ENCODE results near the gene EPGN.
"Not testable (repeated sequence)": the region's sequence is repeated elsewhere in the genome, so short reads cannot be mapped to it uniquely, and the experiment has no call there.

Gene EPGN

DNA sequence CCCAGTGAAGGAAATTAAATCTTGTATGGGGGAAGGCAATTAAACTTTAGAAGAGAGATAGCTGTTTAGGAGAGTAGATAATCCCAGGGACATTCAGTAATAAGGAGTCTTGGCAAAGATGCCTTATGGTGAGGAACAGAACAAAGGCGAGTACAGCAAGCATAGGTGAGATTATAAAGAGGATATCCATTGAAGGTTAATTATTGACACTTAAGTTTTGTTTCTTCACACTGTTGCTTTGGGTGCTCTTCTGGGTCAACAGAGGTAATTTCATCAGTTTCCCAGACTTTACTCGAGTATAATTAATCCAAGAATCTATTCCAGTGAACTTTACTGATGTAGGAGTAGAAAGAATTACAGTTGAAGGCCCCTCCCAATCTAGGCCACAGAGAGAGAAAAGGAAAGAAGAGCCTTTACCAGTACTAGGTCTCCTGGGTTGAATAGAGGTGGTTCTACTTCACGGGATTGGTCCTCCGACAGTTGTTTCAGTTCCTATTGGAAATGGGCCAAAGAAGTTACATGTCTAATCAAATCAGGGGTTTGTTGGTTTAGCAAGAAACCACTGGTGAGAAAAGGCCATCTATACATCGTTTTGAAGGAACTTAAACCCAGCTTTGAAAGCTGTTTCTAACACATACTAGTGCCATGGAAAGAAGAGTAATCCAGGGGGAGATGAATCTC lies 27.2 kb downstream of the EPGN start:
- in situ Hi-C loops (cut with MboI; ENCODE audit: low sequenced_read_pairs): no loop called here

DNA sequence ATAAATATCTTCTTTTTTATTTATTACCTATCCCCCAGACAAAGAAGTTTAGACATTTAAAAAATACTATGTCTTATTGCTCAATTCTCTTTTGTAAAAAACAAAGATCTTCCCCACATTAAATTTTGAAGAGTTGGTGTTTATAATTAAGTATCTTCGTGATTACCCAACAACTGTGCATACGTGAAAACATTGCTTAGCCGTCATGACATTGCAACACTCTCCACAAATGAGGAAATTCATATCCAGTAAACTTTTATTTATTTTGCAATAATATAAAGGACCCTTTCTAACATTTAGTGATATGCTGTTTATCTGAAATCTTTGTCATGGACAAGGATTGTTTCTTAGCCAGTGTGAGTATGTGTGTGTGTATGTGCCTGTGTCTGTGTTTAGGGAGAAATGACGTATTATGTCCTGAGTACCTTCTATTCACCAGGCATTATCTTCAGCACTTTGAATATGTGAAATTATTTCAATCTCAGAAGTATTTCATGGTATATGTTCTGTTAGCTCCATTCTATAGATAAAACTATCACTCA lies 30.6 kb downstream of the EPGN start:
- in situ Hi-C loops (cut with MboI; ENCODE audit: low sequenced_read_pairs): no loop called here

DNA sequence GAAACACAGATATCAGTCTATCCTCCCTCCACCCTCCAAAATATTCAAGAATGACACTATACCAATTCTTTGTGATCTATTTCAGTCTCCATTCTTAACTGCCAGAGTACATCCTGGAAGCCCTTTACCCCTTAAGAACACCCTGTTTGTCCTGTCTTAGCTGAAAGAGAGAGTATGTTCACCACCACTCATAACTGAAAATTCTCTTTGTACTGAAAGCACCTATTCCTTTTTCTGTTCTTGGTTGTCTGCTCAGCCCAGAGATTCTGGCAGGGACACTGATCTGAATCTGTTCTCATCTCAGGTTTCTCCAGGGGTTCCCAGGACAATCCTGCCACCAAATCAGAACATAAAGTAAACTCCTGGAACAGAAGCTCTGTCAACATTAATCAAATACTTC lies 31.2 kb downstream of the EPGN start:
- in situ Hi-C loops (cut with MboI; ENCODE audit: low sequenced_read_pairs): no loop called here

DNA sequence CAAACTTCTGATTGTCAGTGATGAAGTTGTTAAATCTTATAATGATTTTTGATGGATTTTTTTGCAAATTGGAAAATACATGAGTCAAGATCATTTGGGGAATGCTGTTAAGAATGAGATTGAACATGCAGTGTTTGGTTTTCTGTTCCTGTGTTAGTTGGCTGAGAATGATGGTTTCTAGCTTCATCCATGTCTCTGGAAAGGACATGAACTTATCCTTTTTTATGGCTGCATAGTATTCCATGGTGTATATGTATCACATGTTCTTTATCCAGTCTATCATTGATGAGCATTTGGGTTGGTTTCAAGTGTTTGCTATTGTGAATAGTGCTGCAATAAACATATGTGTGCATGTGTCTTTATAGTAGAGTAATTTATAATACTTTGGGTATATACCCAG lies 32.2 kb downstream of the EPGN start:
- in situ Hi-C loops (cut with MboI; ENCODE audit: low sequenced_read_pairs): not testable (repeated sequence)

DNA sequence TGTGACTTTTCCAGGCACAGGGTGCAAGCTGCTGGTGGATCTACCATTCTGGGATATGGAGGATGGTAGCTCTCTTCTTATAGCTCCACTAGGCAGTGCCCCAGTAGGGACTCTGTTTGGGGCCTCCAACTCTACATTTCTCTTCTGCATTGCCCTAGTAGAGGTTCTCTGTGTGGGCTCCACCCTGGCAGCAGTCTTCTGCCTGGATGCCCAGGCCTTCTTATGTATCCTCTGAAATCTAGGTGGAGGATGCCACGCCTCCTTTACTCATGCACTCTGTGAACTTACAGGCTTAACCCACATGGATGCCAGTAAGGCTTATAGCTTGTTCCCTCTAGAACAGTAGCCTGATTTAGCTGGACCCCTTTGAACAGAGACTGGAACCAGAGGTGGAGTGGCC lies 35.8 kb downstream of the EPGN start:
- in situ Hi-C loops (cut with MboI; ENCODE audit: low sequenced_read_pairs): no loop called here

DNA sequence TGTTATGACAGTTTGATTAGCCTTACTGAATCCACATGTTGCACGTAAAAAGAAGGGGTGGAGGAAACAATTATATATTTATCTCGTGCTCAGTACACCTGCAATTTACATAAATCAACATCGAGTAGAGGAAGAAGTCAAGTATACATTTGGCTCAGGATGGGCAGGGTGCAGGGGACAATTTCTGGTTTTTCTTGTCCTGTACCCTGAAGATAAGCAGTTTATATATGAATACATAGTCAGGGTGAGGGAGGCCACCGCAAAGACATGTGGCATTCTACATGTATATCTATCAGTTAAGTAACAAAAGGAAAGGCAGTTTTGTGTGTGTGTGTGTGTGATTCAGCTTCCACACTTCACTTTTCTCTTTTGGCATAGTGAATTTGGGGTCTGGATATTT lies 45.6 kb downstream of the EPGN start:
- in situ Hi-C loops (cut with MboI; ENCODE audit: low sequenced_read_pairs): no loop called here

DNA sequence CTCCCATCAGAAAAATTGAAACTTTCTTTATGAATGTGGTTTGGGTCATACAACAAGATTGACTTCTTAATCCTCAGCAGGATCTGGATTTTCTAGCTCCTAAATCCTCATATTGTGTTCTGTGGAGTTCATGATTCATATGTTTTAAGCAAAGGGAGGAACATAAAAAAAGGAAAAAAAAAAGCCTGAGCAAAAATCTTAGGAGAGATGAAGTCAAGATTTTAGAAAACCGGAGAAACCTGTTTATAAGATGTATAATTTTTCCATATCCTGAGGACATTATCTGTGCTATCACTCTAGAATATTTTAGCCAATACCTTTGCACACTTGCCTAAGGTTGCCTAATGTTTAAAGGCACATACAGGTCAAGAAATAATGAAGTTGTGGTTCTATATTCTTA lies 49.7 kb downstream of the EPGN start:
- in situ Hi-C loops (cut with MboI; ENCODE audit: low sequenced_read_pairs): no loop called here

DNA sequence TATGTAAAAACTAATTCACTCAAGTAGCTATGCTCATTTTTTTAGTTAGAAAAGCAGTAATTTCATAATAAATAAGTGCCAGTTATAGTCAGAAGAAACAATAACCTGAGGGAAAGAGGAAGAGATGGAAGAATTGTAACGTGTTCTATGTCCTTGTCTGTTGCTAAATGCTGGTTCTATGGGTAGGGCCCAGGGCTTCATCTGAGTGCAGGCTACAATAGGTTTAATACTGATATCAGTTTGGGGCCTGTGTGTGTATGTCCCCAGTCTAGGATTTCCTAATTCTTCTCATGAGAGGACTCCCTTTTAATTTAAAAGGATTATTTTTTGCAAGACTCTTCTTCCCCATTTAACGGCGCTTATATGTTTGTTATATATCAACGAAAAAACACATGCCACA lies 53.4 kb downstream of the EPGN start:
- in situ Hi-C loops (cut with MboI; ENCODE audit: low sequenced_read_pairs): no loop called here

DNA sequence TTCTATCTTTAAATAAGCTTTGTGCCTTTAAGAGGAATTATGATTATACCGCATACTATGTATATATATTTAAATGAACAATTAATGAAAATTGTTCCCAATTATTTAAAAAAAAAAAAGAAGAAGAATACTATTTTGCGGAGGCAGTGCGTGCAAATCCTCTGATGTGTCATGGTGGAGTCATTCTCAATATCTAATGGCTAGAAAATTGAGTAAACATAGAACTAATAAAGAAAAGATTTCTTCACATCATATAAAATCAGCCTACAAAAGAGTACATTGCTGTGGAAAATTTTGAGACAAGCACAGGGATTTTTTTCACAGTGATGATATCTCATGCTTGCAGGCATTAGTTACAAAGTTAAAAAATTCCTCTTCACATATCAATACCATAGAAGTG lies 54.1 kb downstream of the EPGN start:
- in situ Hi-C loops (cut with MboI; ENCODE audit: low sequenced_read_pairs): no loop called here

DNA sequence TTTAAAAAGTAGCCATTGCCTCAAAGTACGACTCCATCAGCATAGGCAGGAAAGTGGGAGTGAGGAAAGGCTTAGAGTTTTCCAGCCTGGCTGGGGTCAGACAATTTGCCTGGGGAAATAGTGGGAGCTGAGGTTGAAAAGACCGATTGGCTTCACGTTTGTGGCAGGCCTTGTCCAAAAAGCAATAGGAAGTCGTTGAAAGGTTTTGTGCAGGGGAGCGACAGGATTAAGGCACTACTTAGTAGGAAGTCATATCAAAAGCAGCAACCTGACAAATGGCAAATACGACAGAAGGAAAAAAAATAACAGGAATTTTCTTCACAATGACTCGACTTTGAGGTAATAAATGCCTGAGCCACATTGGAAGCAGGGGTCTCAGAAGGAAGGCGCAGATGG lies 56.0 kb downstream of the EPGN start:
- in situ Hi-C loops (cut with MboI; ENCODE audit: low sequenced_read_pairs): no loop called here

DNA sequence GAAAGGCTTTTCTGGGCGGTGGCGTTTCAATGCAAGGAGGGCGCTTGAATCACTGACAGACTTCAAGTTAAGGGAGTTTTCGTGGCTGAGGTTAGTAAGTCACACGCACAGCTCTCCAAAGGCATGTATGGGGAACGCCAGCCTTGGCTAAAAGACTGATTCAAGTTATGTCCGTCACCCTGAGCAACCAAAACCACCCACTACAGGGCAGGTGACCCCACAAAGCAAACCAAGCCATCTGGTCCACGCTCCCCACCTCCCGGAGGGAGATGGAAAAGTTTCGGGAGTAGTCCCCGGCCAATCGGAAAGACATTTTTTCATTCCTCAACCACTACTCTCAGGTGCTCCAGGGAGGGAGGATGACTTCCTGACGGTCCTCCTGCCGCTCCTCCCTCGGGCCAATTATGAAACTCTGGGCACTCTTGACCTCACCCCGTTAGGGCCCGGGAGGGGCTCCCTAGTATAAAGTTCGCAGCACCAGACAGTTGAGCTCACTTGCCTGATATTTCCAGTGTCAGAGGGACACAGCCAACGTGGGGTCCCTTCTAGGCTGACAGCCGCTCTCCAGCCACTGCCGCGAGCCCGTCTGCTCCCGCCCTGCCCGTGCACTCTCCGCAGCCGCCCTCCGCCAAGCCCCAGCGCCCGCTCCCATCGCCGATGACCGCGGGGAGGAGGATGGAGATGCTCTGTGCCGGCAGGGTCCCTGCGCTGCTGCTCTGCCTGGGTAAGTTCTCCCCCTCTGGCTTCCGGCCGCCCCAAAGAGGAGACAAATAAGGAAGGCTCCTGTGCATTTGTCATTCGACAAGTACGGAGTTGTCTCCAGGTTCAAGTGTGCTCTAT lies 56.6 kb downstream of the EPGN start, which contains the start of gene EREG:
TSS of gene EREG (plus strand) at position 494 of the 840 bp plus-strand sequence. CDS start at position 658, 164 bp downstream.
- in situ Hi-C loops (cut with MboI; ENCODE audit: low sequenced_read_pairs): no loop called here

DNA sequence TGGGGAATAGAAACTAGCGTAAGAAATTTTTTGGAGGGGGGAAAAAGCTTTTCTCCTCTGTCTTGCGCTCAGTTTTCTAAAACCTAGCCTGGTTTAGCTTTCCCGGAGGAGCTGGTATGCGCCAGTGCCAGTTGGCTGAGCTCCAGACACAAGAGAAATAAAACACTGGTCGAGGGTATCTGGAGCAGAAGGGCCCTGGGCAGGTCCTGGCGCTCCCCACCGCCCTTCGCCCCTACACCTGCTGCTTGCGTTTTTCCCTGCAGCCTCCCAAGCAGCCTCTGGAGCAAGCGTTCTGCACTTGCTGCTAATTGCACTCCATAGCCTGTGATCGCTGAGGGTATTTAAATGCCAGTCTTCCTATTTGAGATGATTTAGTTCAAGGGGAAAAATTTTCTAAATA lies 57.5 kb downstream of the EPGN start:
- in situ Hi-C loops (cut with MboI; ENCODE audit: low sequenced_read_pairs): no loop called here

Measured in HL-60/S4 (cell line).